HG03039 (cell line): ENCODE data around the gene FBXO48.
A peak's percentile ranks its signal among the peaks of the same experiment; 100 is the strongest.

Experiments
- ATAC-seq: cut with Tn5 transposase; IDR thresholded peaks from one replicate; pipeline ENCODE4 v1.9.1; 2021; ENCODE audit warnings: mild to moderate bottlenecking, moderate library complexity; ENCODE audit not compliant: unreplicated experiment

The FBXO48 gene

DNA sequence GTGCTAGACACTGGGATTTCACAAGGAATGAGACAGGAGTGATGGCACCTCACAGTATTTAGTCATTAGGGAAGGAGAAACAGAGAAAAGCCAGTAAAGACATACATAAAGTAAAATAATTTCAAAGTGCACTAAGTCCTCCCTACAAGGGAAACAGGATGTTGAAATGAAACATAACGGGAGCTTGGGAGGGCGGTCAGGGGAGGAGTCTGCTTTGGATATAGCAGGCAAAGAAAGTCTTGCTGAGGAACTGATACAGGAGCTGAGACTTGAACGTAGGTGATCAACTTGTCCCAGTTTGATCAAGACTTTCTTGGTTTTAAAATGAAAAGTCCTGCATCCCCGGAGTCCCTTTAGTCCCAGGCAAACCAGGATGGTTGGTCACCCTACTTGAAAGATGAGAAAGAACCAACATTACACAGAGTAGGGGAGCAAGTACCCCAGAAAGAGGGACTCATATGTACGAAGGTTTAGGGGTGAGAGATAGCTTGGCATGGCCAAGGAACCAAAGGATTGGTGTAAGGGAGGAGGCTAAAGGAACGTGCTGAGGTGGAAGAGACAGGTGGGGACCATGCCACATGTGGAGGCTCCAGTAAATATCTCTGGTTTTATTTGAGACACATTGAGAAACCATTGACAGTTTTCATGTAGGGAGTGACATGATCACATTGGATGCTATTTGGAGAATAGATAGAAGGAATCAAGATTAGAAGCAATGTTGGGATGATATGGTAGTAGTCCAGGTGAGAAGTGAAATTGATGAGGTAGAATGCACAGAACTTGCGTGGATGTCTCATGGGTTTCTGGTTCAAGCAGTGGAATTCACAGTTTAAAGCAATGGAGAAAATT lies 28.4 kb downstream of the FBXO48 start:
- ATAC-seq: no peak

DNA sequence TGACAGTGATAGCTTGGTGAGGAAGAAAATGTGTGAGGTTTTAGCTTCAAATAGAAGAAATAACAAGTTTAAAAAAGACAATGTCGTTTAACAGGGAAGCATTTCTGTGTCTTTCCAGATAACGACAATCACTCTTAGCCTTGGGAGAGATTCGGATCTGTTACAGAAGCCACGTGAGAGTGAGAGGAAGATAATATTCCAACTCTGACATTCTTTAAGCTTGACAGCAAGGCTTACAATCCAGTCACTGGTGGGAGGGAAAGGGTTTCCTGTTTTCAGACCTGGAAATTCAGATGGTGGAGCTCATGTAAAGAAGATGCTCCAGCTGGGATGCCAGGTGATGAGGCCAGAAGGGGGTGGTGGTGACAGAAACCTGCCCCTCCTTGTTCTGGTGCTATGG lies 30.8 kb downstream of the FBXO48 start:
- no peak for ATAC-seq

DNA sequence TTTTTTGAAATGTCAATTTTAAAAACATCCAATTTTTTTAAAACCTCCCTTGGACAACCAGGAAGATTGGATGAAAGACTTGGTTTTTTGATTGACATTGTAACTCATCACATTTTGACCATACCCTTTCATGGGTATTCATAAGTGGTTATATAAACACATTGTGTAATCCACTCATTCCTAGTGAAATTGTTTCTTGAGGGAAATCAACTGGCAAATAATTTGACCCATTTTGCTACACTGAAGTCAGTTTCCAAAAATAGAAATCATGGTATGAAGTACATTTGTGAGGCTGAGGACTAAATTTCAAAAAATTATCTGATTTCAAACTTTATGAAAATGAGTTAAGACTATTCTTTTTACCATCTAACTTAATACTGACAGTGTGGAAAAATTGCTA lies 31.5 kb downstream of the FBXO48 start:
- no peak for ATAC-seq

DNA sequence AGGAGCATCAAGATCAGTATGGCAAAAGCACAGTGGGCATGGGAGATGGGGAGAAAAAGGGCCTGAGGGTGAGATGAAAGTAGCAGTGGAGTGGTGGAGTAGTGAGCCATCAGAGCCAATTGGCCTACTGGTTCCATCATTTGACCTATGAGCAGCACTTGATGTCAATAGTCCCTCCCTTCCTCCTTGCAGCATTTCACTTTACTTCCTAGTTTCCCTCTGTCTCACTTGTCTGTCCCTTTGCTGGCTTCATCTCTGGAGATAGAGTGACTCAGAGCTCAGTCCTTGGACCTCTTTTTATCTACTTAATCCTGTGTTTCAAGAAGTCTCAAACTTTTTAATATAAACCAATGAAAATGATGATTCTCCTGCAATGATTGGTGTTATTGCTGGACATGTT lies 32.1 kb downstream of the FBXO48 start:
- no peak for ATAC-seq

DNA sequence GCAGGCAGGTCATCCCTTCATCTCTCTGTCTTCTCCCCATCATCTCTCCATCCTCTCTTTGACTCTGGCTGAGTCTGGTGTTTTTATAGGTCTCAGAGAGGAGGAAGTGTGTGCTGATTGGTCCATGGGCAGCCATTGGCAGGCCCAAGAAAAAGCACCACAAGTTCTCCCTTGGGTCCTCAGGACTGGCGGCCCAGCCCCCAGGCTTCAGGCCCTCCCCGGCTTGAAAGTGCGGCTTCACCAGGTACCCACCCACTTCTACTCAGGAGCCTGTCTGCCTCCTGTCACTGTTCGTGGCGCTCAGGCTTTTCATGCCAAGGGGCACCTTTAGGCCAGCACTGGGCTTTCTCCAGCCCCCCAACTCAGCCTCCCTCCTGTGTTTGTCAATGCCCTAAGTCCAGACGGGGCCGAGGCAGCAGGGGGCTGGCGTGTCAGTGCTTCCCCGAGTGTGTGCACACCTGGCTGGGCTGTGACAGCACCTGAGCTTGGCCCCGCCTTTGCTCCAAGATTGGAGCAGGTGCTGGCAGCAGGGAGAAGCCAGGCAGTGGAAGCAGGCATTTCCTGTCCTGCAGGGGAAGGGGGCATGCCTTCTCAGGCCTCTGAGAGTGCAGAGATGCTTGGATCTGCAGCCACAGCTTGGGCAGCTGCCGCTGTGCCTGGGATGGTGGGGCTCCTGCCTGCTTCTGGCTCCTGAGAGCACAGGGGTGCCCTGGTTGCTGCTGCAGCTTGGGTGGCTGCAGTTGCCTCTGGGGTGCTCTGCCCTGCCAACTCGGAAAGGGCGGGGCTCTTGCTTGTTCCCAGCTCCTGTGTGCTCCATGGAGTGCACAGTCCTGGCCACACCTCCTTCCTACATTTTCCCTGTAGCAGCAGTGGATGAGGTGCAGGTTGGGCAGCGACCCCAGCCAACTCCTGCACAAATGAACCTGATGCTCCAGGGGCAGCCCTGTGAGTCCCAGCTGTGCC lies 34.1 kb downstream of the FBXO48 start:
- ATAC-seq: no peak

DNA sequence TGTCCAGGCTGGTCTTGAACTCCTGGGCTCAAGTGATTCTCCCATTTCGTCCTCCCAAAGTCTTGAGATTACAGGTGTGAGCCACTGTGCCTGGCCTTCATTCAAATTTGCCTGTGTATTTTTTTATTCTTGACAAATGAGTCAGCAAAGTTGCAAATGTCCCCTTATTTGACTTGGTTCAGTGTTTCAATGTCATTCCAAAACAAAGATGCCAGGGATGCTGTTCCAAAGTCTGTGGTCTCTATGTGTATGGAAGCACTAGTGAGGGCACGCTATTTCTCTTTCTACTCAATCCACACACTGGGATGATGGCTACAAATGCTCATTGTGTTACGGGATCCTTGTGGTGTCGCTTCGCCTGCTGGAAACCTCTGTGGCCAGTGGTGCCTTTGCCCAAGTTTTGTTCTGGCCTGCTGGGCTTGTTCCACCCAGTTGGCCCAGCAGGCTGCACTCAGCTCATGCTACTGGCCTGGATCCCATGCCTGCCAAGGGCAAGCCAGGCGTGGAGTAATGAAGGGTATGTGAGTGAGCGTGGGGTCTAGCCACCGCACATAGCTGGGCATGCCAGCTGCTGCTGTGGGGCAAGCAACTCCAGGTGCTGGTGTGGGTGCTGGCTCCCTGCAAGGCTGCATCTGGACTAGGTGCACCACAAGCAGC lies 35.6 kb downstream of the FBXO48 start:
- ATAC-seq: no peak

DNA sequence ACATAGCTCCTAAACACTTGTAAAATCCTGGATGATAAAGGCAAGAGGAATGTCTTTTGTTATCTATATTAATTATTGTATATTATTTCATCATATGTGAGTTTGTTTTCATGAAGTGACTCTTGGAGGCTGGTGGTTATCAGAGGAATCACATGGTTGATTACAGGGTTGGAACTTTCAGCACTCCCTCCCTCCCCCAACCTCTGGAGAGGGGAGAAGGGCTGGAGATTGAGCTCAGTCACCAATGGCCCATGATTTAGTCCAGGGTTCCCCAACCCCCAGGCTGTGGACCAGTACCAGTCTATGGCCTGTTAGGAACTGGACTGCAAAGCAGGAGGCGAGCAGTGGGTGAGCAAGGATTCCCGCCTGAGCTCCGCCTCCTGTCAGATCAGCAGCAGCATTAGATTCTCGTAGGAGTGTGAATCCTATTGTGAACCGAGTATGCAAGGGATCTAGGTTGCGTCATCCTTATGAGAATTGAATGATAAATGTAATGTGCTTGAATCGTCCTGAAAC lies 37.7 kb downstream of the FBXO48 start:
- ATAC-seq: no peak

DNA sequence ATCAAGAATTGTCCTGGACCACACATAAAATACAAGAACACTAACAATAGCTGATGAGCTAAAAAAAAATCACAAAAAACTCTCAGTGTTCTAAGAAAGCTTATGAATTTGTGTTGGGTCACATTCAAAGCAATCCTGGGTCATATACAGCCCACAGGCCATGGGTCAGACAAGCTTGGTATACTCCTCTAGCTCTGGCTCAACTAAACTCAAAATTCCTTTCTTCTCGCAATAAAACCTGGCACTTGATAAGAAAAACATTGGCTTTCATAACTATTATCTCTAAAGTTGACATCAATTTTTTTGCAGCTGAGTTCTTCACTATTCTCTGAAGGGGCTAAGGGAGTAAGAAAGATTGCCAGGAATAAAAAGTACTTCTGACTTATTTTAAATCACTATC lies 38.3 kb downstream of the FBXO48 start:
- ATAC-seq: no peak

DNA sequence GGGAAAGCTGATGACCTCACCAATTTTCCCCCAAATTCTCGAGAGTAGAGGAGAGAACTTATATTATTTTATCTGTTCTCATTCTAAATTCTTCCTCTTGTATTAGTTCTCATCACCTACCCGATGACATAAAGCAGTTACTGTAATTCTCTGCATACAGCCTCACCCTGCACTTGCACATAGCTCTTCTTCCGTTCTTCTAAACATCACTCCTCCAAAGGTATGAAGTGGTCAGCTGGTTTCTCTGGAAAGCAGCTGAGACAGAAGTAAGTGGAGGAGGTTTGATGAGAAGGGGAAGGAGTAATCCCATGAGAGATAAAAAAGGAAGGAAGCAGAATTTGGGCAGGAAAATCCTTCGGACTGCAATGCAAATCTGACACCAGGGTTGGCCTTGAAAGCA lies 39.0 kb downstream of the FBXO48 start:
- no peak for ATAC-seq

DNA sequence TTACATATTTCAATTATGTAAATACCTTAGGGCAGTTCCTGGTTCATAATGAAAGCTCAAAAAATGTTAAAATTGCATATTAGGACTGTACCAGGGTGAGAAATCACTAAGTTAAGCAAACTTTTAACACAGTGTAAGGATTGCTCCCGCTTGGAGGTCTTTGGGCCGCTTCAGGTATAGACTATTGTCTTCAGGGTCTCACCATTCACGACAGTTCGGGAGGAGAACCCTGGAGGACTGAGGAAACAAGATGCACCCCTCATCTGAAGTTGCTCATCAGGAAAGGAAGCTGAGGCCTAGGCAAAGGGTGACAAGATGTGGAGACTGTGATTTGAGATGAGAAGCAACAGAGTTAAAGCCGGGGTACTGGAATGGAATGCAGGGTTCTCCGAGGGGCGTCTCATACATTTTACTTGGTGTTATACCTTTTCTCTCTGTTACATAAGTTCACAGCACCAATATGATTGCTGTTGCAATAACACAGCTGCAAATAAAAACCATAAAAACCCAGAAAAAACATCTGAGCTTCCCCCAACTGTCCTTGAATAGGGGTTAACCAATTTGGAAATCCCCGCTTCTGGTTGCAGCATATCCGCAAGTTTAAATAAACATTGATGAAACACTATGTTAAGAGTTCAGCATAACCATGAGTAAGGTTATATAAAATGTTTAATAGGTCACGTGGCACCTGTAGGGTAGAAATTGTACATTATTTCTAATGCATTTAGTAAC lies 40.1 kb downstream of the FBXO48 start:
- peak; percentile 31 for ATAC-seq

DNA sequence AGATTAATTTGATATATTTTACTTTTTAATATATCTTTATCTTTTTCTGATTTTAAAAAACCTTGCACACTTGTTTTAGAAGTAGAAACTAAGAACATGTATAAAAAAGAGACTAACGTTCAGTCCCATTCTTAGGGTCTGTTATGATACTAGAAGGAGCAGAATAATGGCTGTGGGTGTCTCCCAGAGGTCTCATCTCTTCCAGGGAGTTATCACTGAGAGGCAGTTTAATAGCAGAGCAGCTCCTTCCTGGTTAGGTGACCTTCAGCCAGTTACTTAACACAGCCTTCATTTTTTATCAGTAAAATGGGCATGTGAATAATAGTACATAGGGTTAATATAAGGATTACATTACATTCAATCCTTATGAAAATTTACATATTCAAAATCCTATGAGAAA lies 40.6 kb downstream of the FBXO48 start:
- ATAC-seq: no peak

DNA sequence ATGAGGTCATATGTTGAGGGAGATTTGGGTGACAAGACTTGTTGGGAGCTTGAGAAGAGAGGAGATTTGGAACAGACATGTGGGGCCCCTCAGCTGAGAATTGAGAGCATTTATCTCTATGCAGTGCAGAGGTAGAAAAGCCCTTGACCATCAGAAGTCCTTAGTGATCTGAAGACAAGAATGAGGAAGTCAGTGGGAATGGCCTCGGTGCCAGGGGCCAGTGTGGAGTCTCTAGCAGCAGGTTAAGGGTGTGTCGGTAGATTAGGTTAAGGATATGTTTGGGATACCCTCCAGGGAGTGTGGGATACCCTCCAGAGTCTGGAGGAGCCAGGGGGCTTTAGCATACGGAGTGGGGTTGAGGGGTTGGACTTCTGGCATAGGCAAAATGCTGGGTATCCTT lies 41.6 kb downstream of the FBXO48 start:
- no peak for ATAC-seq

DNA sequence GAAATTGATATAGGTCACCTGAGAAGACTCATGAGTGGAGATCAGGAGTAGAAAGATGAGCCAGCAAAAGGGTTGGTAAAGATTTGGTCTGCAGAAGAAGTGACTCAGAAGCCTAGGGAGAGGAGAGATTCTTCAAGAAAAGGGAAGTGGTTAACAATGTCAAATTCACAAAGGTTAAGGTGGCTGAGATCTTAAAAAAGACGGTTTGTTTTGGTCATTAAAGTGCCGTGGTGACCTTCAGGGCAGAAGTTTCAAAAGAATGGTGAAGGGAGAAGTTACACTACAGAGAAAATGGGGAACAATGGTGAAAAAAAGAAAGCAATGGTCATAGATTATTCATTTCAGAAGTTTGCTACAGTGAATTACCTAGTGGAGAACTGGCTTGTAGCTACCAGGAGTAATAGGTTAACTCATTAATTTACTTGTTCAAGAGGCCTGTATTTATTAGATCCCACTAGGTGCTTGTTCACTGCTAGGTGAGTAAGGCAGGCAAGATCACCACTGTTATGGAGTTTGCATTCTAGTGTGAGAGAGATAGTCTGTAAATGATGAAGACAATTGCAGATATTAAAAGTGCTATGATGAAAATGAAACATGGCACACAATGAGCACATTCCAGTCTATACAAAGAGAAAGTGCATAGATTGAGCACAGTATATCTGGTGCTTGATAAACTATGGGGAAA lies 43.0 kb downstream of the FBXO48 start:
- peak; percentile 66 for ATAC-seq

DNA sequence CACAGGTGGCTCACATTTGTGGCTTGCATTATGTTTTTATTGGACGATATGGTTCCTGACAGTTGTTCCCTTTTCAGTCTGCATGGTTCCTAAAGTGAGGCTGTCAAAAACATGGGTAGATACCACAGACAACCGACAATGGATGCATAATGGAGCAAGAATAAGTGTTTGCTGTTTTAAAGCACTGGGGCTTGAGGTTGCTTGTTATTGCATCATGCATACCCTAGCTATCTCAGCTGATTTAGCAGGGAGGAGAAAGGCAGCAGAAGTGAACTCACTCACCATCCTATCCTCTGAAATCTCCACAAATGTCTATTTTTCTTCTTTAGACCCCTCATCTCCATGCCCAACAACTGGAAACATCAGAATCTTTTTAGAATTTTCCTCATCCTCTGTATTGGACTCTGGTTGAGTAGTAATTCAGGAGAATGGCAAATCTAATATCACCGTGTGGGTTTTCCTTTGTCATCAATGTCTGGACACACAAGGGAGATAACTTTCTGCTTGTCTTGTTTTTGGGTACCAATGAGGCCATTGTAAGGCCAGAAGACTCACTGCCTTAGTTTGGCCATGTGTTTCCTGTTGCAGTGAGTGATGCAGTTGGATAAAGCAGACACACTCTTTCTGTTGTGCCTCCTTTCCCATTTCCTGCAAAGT lies 46.7 kb downstream of the FBXO48 start:
- ATAC-seq: no peak

DNA sequence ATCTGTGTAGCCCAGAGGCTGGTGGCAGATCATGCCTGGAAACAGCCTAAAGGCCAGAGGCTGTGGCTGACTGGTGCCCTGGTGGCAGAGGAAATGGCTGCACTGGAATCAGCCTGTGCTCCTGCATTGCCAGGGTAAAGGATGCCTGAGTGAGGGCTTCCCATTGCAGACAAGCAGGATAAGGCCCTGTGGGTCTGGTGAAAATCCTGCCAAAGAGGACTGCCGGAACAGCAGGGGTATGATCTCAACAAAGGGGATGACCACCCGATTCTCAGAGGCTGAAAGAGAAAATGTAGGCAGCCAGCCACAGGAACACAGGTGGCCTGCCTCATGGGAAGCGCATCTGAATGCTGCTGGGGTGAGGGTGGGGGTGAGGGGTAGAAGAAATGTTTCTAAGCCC lies 48.2 kb downstream of the FBXO48 start:
- ATAC-seq: no peak

DNA sequence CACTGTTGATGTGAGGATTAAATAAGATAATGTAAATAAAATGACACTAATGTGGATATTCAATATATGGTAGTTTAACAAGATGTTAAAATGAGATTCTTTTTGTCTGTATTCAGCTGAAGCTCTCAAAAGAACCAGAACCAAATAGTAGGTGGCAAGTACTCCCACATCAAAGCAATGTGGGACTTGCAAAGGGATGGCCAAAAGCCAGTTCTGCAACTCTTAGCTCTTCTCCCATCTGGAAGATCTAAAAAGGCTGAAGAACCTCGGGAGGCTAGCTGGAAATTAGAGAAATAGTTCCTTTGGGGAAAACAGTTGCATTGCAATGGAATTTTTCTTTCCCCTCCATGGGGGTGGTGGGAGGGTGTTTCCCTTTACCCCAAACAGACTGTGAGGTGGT lies 48.7 kb downstream of the FBXO48 start:
- ATAC-seq: no peak

DNA sequence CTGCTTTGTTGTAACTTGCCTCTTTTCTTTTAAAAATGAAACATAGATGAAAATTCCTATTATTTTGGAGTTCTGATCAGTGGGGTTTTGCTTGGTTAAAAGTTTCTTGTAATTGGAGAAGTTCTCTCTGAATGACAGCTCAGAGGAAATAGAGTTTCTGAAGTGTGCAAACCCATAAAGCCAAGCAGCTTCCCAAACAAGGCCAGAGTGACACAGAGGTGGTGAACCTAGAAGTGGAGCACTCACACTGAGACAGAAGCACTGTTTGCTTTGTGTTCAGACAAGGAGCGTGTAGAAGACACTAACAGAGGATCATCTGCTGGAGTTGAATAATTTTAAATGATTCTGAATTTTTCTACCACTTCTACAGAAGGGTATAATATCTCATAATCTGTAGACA lies 49.2 kb downstream of the FBXO48 start:
- no peak for ATAC-seq

DNA sequence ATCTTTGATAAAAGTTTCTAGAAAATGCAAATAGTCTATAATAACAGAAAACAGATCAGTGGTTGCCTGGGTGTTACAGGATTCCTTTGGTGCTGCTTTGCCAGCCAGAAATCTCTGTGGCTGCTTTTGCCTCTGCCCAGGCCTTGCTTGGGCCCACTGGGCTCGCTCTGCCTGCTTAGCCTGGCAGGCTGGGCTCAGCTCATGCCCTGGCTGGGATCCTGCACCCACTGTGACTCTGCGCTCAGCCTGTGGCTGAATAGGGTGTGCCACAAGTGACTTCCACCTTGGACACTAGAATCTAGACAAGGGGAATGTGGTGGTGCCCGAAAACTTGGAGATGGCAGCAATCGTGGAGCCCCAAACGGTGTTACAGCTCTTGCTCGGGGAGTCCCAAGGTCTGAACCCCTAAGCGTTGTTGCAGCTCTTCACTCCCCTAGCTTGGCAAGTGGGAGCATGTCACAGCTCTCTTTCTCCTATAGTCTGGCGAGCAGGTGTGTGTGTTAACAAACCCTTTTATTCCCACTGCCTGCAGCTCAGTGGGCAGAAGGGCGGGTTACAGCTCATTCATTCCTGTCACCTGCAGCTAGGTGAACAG lies 50.9 kb downstream of the FBXO48 start:
- no peak for ATAC-seq

DNA sequence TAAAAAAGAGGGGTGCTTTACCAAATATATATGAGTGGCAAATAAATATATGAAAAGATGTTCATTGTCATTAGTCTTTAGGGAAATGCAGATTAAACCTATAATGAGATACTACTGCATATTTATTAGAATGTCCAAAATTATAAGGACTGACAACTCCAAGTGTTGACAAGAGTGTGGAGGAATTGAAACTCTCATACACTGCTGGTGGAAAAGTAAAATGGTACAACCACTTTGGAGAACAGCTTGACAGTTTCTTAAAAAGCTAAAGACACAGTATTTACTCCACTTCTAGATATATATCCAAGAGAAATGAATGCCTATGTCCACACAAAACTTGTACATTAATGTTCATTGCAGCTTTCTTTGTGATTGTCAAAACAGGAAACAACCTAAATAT lies 51.6 kb downstream of the FBXO48 start:
- no peak for ATAC-seq
